RWPE2 (cell line): Measurements from ENCODE around the gene SSH2.

Experiments used
- ATAC-seq: fragments of 200-7000 bp; cut with Tn5 transposase; 3 replicates; pipeline ENCODE4 v1.9.1; 2021; ENCODE audit warnings: low read depth
- DNase-seq: peaks from one replicate; pipeline ENCODE4 v3.0.0-alpha.2; 2020; ENCODE audit warnings: low spot score
- H3K27ac ChIP-seq: fragments of 450-650 bp; 2 replicates; pipeline ENCODE4 v1.5.1; 2017; ENCODE audit warnings: mild to moderate bottlenecking; ENCODE audit not compliant: poor library complexity, severe bottlenecking
- H3K27me3 ChIP-seq: fragments of 250-450 bp; sonication (Bioruptor Pico); 2 replicates; pipeline ENCODE4 v1.5.1; 2021; ENCODE audit warnings: mild to moderate bottlenecking, moderate library complexity; ENCODE audit not compliant: insufficient read depth, poor library complexity, severe bottlenecking
- H3K36me3 ChIP-seq: fragments of 250-450 bp; sonication (Bioruptor Pico); 2 replicates; pipeline ENCODE4 v1.5.1; 2020; ENCODE audit warnings: low read depth, mild to moderate bottlenecking, moderate library complexity
- H3K4me1 ChIP-seq: fragments of 250-450 bp; sonication (Bioruptor Pico); 2 replicates; pipeline ENCODE4 v1.5.1; 2021; ENCODE audit warnings: mild to moderate bottlenecking, moderate library complexity; ENCODE audit not compliant: insufficient read depth, poor library complexity, severe bottlenecking
- H3K4me3 ChIP-seq: fragments of 250-450 bp; sonication (Bioruptor Pico); 2 replicates; pipeline ENCODE4 v1.5.1; 2021; ENCODE audit warnings: mild to moderate bottlenecking, moderate library complexity; ENCODE audit not compliant: severe bottlenecking
- H3K9me3 ChIP-seq: fragments of 250-450 bp; sonication (Bioruptor Pico); 2 replicates; pipeline ENCODE4 v1.5.1; 2021; ENCODE audit warnings: mild to moderate bottlenecking, moderate library complexity; ENCODE audit not compliant: severe bottlenecking
- CTCF ChIP-seq: fragments of 450-650 bp; IDR thresholded peaks from one replicate; pipeline ENCODE4 v1.5.1; 2017; ENCODE audit warnings: mild to moderate bottlenecking, moderate library complexity; ENCODE audit not compliant: poor library complexity, severe bottlenecking

The SSH2 gene

GRCh38 chr17:29617125-29617480, 312.9 kb downstream of the SSH2 start:
- no peak overlapping the region for H3K27ac ChIP-seq
- H3K27me3 ChIP-seq: peaks cover 6% of the 10 kb centered on the region
- no peak overlapping the region for H3K4me3 ChIP-seq
- TF ChIP-seq CTCF: no peak
- ATAC-seq (no peak), DNase-seq (no peak)
- H3K36me3 ChIP-seq: no peaks in the 10 kb centered on the region
- H3K4me1 ChIP-seq: peaks cover 11% of the 10 kb centered on the region
- no peaks in the 10 kb centered on the region for H3K9me3 ChIP-seq

- H3K27ac ChIP-seq: no peak overlapping the region
- no peak for ATAC-seq
- H3K4me1 ChIP-seq: peaks cover 11% of the 10 kb centered on the region
- no peak overlapping the region for H3K4me3 ChIP-seq
- H3K27me3 ChIP-seq: peaks cover 6% of the 10 kb centered on the region
- no peak for TF ChIP-seq CTCF
- DNase-seq: peak; percentile 52
- H3K9me3 ChIP-seq: no peaks in the 10 kb centered on the region
- H3K36me3 ChIP-seq: no peaks in the 10 kb centered on the region
Measured at GRCh38 chr17:29616300-29617048, 313.6 kb downstream of the SSH2 start.

- peak; percentile 83 for ATAC-seq
- peak; percentile 72 for DNase-seq
- Histone ChIP-seq H3K9me3 (no peaks in the 10 kb centered on the region), H3K36me3 (no peaks in the 10 kb centered on the region), H3K27ac (no peak overlapping the region), H3K4me3 (peak overlapping the region; percentile 16), H3K27me3 (peaks cover 6% of the 10 kb centered on the region), H3K4me1 (peaks cover 11% of the 10 kb centered on the region)
- TF ChIP-seq CTCF: no peak
Measured at GRCh38 chr17:29615492-29616299, 314.3 kb downstream of the SSH2 start.

GRCh38 chr17:29615048-29615385, 315.0 kb downstream of the SSH2 start:
- H3K27ac ChIP-seq: no peak overlapping the region
- H3K27me3 ChIP-seq: peaks cover 6% of the 10 kb centered on the region
- TF ChIP-seq CTCF: no peak
- H3K36me3 ChIP-seq: no peaks in the 10 kb centered on the region
- no peak overlapping the region for H3K4me3 ChIP-seq
- DNase-seq: no peak
- H3K9me3 ChIP-seq: no peaks in the 10 kb centered on the region
- H3K4me1 ChIP-seq: peaks cover 4% of the 10 kb centered on the region
- ATAC-seq: no peak
